D721Med (cell line): ENCODE measurements around the gene MORF4L1.

ENCODE experiments used
- DNase-seq: peaks from one replicate; pipeline ENCODE4 v3.0.0; 2011; ENCODE audit warnings: low spot score; ENCODE audit not compliant: insufficient read length
- FAIRE-seq: peaks from 2 replicates; lab custom pipeline; 2011; peaks lifted over from hg19 to GRCh38; lab: Jason Lieb, UNC
- TF ChIP-seq, protein P1 (sequence below): IDR thresholded peaks from 2 replicates; pipeline ENCODE4 v1.5.1; 2012; ENCODE audit warnings: mild to moderate bottlenecking, control low read depth; ENCODE audit not compliant: insufficient read depth; ENCODE audit errors: missing control alignments

Gene MORF4L1

DNA sequence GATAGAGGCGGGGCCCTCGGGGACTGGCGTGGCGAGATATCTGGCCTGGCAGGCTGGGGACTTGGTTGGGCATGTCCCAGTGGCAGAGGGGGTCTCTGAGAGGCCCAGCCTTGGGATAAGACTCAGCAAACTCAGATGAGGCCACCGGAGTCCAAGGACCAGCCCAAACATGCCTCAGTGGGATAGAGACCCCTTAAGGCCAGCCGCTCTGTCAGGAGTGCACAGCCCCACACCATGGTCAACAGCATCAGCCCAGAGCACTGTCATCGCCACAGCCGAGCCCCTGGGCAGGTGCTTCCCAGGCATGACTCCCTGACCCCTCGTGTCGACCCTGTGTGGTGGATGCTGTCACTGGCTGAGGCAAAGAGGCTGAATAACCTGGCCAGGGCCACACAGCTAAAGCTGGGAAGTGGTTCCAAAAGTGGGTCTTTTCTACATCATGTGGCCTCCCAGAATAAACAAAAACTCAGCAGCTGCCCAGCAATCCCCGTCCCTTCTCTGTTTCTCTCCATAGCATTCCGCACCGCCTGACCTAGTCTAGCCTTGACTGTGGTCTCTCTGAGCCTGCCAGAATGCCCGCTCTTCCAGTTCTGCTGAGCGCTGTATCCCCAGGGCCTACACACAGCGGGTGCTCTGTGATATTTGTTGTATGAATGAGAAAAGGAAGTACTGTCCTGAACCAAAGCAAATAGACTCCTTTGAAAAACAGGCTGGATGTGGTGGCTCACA lies 57.0 kb downstream of the MORF4L1 start:
- no peak for DNase-seq
- TF ChIP-seq, protein P1, sequence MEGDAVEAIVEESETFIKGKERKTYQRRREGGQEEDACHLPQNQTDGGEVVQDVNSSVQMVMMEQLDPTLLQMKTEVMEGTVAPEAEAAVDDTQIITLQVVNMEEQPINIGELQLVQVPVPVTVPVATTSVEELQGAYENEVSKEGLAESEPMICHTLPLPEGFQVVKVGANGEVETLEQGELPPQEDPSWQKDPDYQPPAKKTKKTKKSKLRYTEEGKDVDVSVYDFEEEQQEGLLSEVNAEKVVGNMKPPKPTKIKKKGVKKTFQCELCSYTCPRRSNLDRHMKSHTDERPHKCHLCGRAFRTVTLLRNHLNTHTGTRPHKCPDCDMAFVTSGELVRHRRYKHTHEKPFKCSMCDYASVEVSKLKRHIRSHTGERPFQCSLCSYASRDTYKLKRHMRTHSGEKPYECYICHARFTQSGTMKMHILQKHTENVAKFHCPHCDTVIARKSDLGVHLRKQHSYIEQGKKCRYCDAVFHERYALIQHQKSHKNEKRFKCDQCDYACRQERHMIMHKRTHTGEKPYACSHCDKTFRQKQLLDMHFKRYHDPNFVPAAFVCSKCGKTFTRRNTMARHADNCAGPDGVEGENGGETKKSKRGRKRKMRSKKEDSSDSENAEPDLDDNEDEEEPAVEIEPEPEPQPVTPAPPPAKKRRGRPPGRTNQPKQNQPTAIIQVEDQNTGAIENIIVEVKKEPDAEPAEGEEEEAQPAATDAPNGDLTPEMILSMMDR: no peak
- FAIRE-seq: no peak

DNA sequence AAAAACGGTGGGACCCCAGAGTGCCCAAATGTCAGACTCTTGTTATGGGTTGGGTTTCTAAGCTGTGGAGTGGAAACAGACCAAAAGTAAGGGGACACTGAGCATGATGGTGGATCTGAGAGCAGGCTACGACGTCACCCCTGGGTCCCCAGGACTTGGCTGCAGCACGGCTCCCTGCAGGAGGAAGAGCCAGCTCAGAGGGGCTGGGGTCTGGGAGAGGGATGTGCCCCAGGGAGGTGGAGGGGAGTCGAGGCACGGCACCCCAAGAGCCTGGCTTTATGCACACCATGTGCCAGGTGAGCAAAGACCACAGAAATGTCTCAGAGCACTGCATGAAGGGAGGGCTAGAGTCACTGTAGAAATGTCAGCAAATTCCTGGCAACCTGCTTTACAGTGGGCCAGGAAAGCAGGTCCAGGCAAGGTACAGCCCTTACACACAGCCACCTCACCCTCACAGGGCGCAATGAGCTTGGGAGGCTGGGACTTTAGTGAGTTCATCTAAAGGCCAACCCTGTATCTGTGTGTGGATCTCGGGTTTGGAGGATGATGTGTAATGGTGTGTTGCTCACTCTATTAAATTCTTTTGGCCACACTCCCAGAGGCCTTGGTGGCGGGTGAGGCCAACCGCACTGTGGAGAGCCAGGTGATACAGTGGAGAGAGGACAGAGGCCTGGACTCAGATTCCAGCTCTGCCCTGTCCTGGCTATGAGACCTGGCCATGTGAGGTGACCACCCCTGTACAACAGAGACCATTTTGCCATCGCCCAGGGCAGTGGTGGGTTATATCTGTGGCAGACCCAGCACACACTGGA lies 58.1 kb downstream of the MORF4L1 start:
- DNase-seq (no peak), FAIRE-seq (no peak)
- TF ChIP-seq, protein P1: no peak

DNA sequence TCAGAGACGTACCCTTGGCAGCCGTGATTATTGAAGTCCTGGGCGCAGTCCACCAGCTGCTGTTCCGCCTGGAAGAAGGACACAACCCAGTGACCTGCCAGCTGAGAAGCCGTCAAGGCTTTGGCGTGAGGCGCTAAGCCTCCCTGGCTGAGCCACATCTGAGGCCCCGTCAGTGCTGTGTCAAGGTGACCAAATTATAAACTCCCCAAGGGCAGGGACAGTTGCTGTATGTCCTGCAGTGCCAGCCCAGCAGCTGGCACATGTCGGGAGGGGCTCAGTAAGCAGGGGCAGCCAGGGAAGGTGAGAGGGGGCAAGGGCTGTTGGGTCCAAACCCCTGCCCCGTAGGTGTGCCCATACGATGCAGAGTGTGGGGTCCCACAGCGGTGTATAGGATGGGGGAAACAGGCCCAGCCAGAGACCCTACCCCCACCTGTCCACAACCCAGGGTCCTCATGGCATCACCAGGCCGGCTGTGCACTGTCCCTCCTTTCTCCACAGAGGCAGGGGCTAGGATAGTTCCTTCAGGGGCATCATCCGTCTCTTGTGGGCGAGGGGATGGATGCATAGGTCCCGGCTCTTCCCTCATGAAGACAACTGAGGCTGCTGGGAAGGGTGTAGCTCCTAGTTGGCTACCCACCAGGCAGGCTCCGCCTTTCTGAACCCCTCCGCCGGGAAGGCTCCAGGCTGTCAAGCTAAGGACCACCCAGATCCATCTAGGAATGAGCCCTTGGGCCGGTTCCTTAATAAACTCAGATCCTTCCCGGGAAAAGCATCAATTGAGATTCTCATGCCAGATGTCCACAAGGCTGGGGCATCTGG lies 59.0 kb downstream of the MORF4L1 start:
- DNase-seq (no peak), FAIRE-seq (no peak)
- TF ChIP-seq, protein P1: no peak

DNA sequence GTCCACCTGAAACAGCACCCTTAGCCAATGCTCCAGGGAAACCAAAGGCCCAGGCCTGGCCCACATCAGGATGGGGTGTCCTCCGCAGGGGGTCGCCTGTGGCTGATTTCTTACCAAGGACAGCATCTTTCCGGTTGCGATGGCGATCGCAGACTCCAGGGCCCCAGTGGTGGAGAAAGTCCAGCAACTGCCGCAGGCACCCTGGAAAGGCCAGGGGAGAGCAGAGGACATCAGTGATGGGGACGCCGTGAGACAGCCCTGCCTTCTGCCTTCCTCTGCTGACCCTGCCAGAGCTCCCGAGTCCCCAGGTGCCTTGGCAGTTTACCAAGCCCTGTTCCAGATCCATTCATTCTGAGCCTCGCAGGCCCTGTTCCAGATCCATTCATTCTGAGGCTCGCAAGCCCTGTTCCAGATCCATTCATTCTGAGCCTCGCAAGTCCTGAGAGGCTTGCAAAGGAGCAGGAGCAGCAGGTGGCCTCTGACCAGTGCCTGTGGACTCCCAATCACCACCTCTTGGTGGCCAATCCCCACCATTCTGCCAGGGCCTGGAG lies 59.6 kb downstream of the MORF4L1 start:
- DNase-seq (no peak), FAIRE-seq (no peak)
- TF ChIP-seq, protein P1: no peak

DNA sequence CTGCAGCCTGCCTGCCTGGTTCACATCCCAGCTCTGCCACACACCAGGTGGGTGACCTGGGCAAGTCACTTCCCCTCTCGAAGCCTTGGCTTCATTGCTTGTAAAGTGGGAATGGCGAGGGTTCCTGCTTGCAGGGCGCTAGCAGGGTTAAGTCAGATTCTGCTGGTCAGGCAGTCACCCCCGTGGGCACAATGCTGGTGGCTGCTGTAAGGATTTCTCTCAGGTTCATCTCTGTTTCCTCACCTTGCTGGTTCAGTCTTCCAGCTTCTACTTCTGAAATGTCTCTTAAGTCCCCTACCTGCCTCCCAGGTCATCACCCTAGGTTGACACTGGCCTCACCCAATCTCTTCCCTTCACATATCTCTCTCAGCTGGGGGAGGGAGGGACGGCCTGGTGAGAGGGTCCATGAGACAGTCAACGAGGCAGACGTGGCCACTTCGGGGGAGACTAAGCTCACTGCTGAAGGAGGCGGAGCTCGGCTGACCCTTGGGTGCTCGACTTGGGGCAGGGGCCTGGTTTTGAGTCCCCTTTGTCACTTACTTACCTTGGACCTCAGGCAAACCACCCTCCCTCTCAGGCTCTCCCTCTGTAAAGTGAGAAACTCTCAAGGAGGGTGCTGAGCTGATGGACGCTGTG lies 60.6 kb downstream of the MORF4L1 start:
- DNase-seq (no peak), FAIRE-seq (no peak)
- TF ChIP-seq, protein P1: no peak

DNA sequence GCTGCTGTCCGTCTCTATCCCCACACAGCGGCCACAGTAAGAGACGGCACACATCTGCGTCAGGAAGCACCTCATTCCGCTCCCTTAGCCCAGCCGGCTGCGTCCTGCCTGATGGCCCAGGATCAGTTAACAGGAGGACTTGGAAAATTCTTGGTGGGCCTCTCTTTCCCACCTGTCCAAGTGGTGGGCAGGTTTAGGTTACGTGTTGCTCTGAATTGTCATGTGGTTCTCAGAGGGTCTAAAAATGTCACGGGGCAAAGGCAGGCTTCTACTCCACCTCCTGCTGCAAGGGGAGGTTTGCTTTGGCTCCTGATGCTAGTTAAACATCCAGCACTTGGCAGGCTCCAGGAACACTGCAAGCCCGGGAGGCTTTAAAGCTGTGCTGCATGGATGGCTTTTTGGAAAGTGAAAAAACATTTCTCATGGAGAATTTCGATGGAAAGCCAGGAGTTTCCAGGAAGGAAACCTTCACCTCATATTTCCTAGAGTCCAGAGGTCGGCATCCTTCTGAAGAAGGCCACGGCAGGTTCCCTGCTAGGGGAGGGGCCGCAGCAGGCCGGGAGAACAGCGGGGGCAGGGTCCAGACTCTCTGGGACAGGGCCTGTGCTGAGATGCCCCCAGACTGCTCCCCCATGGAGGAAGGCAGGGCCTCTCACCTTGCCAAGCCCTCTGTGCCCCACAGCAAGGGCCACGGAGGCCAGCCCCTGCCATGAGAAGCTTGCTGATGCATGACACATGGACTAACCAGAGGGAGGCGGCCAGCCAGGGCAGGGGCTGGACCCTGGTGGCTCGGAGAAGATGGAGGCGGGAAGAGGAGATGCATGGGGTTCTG lies 61.3 kb downstream of the MORF4L1 start:
- TF ChIP-seq, protein P1: no peak
- no peak for FAIRE-seq

More for the DNA sequence above, 61.3 kb downstream of the MORF4L1 start:
- no peak for DNase-seq
